ENCODE measurements around the gene TMC4. TPM values are rescaled to one million over a fixed set of nuclear protein-coding genes. Genes with fewer than 3 reads are reported as not detected.
"Not testable (repeated sequence)": the region's sequence is repeated elsewhere in the genome, so short reads cannot be mapped to it uniquely, and the experiment has no call there.

Gene TMC4, protein sequence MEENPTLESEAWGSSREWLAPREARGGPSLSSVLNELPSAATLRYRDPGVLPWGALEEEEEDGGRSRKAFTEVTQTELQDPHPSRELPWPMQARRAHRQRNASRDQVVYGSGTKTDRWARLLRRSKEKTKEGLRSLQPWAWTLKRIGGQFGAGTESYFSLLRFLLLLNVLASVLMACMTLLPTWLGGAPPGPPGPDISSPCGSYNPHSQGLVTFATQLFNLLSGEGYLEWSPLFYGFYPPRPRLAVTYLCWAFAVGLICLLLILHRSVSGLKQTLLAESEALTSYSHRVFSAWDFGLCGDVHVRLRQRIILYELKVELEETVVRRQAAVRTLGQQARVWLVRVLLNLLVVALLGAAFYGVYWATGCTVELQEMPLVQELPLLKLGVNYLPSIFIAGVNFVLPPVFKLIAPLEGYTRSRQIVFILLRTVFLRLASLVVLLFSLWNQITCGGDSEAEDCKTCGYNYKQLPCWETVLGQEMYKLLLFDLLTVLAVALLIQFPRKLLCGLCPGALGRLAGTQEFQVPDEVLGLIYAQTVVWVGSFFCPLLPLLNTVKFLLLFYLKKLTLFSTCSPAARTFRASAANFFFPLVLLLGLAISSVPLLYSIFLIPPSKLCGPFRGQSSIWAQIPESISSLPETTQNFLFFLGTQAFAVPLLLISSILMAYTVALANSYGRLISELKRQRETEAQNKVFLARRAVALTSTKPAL
- 1.1 TPM for total RNA-seq
- under 1 TPM in 3 of 4 donors, not detected in 1; 0.42 to 0.60 (median 0.49) TPM for polyA plus RNA-seq

DNA sequence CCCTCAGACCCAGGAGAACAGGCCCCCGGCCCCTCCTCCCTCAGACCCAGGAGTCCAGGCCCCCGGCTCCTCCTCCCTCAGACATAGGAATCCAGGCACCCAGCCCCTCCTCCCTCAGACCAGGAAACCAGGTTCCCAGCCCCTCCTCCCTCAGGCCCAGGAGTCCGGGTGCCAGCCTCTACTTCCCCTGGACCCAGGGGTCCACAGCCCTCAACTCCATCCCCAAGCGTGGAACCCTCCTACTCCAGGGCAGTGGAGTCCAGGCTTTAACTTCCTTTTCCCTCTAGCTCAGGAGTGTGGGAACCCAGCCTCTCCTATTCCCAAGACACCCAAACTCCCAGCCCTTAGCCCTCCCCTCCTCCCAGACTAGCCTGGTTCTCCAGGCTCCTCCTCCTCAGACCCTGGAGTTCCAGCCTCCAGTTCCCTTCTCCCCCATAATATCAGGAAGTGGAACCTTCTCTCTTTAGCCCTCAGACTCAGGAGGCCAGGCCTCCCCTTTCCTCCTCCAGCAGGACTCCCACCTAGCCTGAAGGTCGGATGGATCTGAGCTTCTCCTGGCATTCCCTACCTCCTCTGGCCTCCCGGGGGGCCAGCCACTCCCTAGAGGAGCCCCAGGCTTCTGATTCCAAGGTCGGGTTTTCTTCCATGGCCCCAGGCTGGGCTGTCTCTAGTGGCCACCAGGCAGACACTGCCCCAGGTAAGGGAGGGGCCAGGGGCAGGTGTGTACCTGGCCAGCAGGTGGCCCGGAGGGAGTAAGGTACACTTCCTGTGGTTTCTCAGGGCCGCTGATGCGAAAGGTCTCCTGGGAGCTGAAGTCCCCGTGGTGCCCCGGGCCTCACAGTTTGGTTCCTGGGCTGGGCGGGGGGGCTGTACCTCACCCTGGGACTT lies at the start of gene TMC4:
TSS of gene TMC4 (minus strand) at position 690 of the 888 bp plus-strand sequence. CDS start at position 647, 43 bp downstream.
- Mint-ChIP-seq H3K9me3 (no peaks in the 10 kb centered on the region), H3K27ac (no peak within 1 kb of the TSS)
- ATAC-seq (ENCODE audit: low read depth in 2 of 2) = no peak

DNA sequence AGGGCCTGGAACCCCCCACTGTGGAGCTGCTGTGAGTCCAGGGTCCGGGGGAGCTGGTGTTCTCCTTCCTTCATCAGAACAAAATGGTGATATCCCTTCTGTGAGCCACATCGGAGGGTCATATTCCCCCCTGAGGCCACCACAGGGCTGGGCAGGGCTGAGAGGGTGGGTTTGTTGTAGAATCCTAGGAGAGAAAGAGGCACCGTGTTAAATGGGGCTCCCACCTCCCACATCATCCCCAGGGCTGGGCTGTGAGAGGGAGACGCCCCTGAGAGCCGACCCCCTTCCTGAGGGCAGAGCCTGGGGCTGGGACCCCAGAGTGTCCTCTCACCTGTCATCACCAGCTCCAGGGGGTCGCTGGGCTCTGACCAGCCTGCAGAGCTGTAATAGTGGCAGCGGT lies 49.0 kb upstream of the TMC4 start:
- H3K36me3 ChIP-seq (ENCODE audit: control insufficient read depth, insufficient read depth, low read length); H3K27ac Mint-ChIP-seq; H3K27ac ChIP-seq (ENCODE audit: insufficient read depth, low read length, poor library complexity, severe bottlenecking); H3K4me3 Mint-ChIP-seq; H3K4me3 ChIP-seq (ENCODE audit: low read depth, low read length); DNase-seq; H3K36me3 Mint-ChIP-seq; H3K4me1 ChIP-seq (ENCODE audit: control insufficient read depth, insufficient read depth, low read length, poor library complexity, severe bottlenecking); H3K4me1 Mint-ChIP-seq; H3K9me3 ChIP-seq (ENCODE audit: control insufficient read depth in 2 of 2, low read length in 2 of 2); H3K27me3 Mint-ChIP-seq; H3K9me3 Mint-ChIP-seq; ATAC-seq (ENCODE audit: low read depth in 2 of 2); H3K27me3 ChIP-seq (ENCODE audit: control insufficient read depth, insufficient read depth, low read length): not testable (repeated sequence)

More for the DNA sequence above, at the start of gene TMC4:
- Mint-ChIP-seq H3K4me1 (peaks cover 0 to 11% (median 0%) of the 10 kb centered on the region in 4 donors), H3K4me3 (no peak within 1 kb of the TSS), H3K27me3 (peaks cover 4% of the 10 kb centered on the region), H3K36me3 (peaks cover 5% of the 10 kb centered on the region)
- H3K4me1 ChIP-seq (ENCODE audit: control insufficient read depth, insufficient read depth, low read length, poor library complexity, severe bottlenecking) = peaks cover 13% of the 10 kb centered on the region
- H3K27ac ChIP-seq (ENCODE audit: insufficient read depth, low read length, poor library complexity, severe bottlenecking) = no peak within 1 kb of the TSS
- H3K4me3 ChIP-seq (ENCODE audit: low read depth, low read length) = no peak within 1 kb of the TSS
- H3K36me3 ChIP-seq (ENCODE audit: control insufficient read depth, insufficient read depth, low read length) = no peaks in the 10 kb centered on the region
- no peaks in the 10 kb centered on the region for H3K27me3 ChIP-seq (ENCODE audit: control insufficient read depth, insufficient read depth, low read length)
- H3K9me3 ChIP-seq (ENCODE audit: control insufficient read depth in 2 of 2, low read length in 2 of 2) = no peaks in the 10 kb centered on the region
- DNase-seq = peak in 1 of 3 donors; percentile 34

DNA sequence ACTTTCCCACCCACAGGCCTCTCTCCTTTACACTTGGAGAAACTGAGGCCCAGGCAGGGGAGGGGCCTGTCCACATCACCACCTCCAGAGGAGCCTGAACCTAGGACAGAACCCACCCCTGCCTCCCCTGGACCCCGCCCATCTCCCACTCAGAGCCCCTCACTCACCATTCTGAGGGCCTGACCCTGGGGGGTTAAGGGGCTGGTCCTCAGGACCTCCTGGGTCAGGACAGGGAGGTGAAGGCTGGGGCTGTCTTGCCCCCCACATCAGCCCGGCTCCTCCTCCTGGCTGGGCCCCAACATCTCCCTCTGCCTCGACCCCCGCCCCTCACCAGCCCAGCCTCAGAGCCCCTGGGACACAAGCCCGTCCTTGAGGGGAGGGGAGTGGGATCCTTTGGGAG lies 46.7 kb upstream of the TMC4 start:
- not testable (repeated sequence) for H3K27me3 ChIP-seq (ENCODE audit: control insufficient read depth, insufficient read depth, low read length); DNase-seq; H3K36me3 Mint-ChIP-seq; H3K36me3 ChIP-seq (ENCODE audit: control insufficient read depth, insufficient read depth, low read length); H3K4me3 ChIP-seq (ENCODE audit: low read depth, low read length); H3K27me3 Mint-ChIP-seq; H3K9me3 Mint-ChIP-seq; H3K27ac ChIP-seq (ENCODE audit: insufficient read depth, low read length, poor library complexity, severe bottlenecking); ATAC-seq (ENCODE audit: low read depth in 2 of 2); H3K27ac Mint-ChIP-seq; H3K4me1 ChIP-seq (ENCODE audit: control insufficient read depth, insufficient read depth, low read length, poor library complexity, severe bottlenecking); H3K9me3 ChIP-seq (ENCODE audit: control insufficient read depth in 2 of 2, low read length in 2 of 2); H3K4me1 Mint-ChIP-seq; H3K4me3 Mint-ChIP-seq

DNA sequence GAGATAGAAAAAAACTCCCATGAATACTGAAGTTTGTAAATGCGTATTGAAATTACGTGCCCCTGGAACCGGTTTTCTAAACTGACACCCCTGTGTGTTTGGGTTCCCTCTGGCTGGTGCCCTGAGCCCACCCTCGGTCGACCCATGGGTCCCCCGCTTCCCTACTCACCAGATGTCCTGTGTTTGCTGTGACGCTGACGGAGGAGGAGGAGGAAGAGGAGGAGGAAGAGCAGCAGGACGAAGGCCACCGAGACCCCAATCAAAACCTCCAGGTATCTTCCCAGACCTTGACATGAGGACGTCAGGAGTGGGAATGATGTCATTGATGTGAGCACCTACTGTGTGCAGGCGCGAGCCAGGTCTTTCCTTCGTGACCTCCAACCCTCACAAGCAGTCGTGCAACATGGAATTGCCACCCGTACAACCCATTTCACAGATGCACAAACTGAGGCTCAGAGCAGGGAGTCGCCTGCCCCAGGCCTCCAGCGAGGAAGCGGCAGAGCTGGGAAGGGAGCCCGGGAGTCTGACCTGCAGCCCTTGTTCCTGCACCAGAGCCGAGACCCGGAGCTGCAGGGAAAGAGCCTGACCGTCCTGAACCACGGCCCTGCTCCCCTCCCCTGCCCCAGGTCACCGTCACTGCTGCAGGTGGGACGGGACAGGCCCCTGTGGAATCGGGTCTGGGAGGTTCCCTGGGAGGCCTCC lies 46.2 kb upstream of the TMC4 start:
- Mint-ChIP-seq H3K27ac (no peak overlapping the region), H3K9me3 (no peaks in the 10 kb centered on the region), H3K4me3 (no peak overlapping the region), H3K27me3 (no peaks in the 10 kb centered on the region), H3K36me3 (peaks cover 4% of the 10 kb centered on the region), H3K4me1 (peaks cover 0 to 3% (median under 1%) of the 10 kb centered on the region in 4 donors)
- Histone ChIP-seq H3K27me3 (ENCODE audit: control insufficient read depth, insufficient read depth, low read length) (no peaks in the 10 kb centered on the region), H3K4me3 (ENCODE audit: low read depth, low read length) (no peak overlapping the region), H3K9me3 (ENCODE audit: control insufficient read depth in 2 of 2, low read length in 2 of 2) (no peaks in the 10 kb centered on the region), H3K36me3 (ENCODE audit: control insufficient read depth, insufficient read depth, low read length) (no peaks in the 10 kb centered on the region), H3K27ac (ENCODE audit: insufficient read depth, low read length, poor library complexity, severe bottlenecking) (no peak overlapping the region), H3K4me1 (ENCODE audit: control insufficient read depth, insufficient read depth, low read length, poor library complexity, severe bottlenecking) (no peaks in the 10 kb centered on the region)
- no peak for DNase-seq
- no peak for ATAC-seq (ENCODE audit: low read depth in 2 of 2)

DNA sequence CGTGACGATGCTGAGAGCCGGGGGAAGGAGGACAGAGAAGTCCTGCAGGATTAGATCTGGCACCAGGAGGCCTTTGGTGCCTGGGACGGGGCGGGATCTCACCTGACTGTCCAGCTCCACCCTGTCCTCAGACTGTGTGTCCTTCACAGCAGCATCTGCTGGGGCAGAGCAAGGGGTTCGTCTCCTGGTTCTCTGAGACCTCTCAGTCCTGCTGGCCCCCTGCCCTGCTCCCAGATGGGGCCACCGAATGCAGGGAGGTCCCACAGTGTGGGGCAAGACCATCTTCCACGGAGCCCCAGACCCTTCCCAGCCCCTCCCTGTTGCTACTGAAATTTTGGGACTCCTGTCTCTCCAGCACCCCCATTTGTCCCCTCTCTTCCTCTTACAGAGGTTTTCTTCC lies 45.3 kb upstream of the TMC4 start:
- no peak overlapping the region for H3K27ac ChIP-seq (ENCODE audit: insufficient read depth, low read length, poor library complexity, severe bottlenecking)
- DNase-seq (no peak), ATAC-seq (ENCODE audit: low read depth in 2 of 2) (no peak)
- H3K4me3 ChIP-seq (ENCODE audit: low read depth, low read length) = no peak overlapping the region
- no peaks in the 10 kb centered on the region for H3K27me3 ChIP-seq (ENCODE audit: control insufficient read depth, insufficient read depth, low read length)
- Mint-ChIP-seq H3K27me3 (no peaks in the 10 kb centered on the region), H3K9me3 (no peaks in the 10 kb centered on the region), H3K27ac (no peak overlapping the region), H3K36me3 (peaks cover 5% of the 10 kb centered on the region), H3K4me3 (no peak overlapping the region), H3K4me1 (peaks cover 0 to 2% (median 2%) of the 10 kb centered on the region in 4 donors)
- no peaks in the 10 kb centered on the region for H3K4me1 ChIP-seq (ENCODE audit: control insufficient read depth, insufficient read depth, low read length, poor library complexity, severe bottlenecking)
- H3K36me3 ChIP-seq (ENCODE audit: control insufficient read depth, insufficient read depth, low read length) = no peaks in the 10 kb centered on the region
- no peaks in the 10 kb centered on the region for H3K9me3 ChIP-seq (ENCODE audit: control insufficient read depth in 2 of 2, low read length in 2 of 2)

DNA sequence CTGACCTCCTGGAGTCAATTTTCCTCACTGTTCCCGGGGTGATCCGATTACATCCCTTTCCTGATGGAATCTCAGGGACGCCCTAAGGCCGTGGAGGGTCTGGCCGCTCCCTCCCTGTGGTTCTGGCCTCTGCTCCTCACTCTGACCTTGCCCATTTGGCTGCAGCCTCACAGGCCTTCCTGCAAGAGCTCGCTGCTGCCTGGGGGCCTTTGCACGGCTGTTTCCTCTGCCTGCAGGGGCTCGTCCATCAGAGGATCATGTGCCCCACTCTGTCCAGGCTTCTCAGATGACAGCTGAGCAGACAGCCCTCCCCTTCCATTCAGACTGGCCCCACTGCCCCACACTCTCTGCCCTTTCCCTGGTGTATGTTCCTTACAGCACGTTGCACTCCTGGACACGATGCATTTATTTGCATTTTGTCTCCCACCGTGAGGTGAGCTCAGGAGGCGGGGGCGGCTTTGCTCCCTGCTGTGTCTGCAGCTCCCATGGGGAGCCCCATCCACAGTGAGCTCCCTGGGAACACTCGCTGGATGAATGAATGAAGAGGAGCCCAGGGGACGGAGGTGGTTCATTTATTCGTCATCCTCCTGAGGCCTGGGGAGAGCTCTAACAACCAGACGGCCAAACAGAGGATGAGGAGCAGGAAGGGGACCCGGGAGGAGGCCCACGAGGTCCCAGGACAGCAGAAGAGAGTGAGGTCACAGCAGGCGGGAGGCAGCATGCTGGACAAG lies 44.7 kb upstream of the TMC4 start:
- H3K36me3 Mint-ChIP-seq; H3K4me3 Mint-ChIP-seq; H3K9me3 ChIP-seq (ENCODE audit: control insufficient read depth in 2 of 2, low read length in 2 of 2); H3K36me3 ChIP-seq (ENCODE audit: control insufficient read depth, insufficient read depth, low read length); H3K27me3 Mint-ChIP-seq; H3K27ac Mint-ChIP-seq; ATAC-seq (ENCODE audit: low read depth in 2 of 2); H3K27ac ChIP-seq (ENCODE audit: insufficient read depth, low read length, poor library complexity, severe bottlenecking); H3K9me3 Mint-ChIP-seq; H3K27me3 ChIP-seq (ENCODE audit: control insufficient read depth, insufficient read depth, low read length); DNase-seq; H3K4me1 ChIP-seq (ENCODE audit: control insufficient read depth, insufficient read depth, low read length, poor library complexity, severe bottlenecking); H3K4me3 ChIP-seq (ENCODE audit: low read depth, low read length); H3K4me1 Mint-ChIP-seq: not testable (repeated sequence)

DNA sequence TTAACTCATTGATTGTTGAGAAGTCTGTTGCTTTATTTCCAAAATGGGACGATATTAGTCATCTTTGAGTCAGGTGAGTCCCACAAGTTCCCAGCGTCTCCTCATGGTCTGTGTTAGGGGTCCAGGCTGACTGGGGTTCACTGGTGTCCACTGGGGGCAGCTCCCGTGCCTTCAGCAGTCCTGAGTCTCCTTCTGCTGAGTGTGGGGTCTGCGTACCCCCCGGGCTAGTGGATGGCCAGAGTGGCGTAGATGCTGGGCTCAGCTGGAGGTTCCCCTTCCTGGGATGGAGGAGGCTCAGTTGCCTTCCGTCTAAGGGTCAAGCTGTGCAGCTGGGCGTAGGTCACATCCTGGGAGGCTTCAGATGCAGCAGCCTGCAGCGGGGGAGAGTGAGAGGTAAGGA lies 43.9 kb upstream of the TMC4 start:
- H3K27ac ChIP-seq (ENCODE audit: insufficient read depth, low read length, poor library complexity, severe bottlenecking) = no peak overlapping the region
- no peak overlapping the region for H3K4me3 ChIP-seq (ENCODE audit: low read depth, low read length)
- no peaks in the 10 kb centered on the region for H3K9me3 ChIP-seq (ENCODE audit: control insufficient read depth in 2 of 2, low read length in 2 of 2)
- no peaks in the 10 kb centered on the region for H3K27me3 ChIP-seq (ENCODE audit: control insufficient read depth, insufficient read depth, low read length)
- no peaks in the 10 kb centered on the region for H3K36me3 ChIP-seq (ENCODE audit: control insufficient read depth, insufficient read depth, low read length)
- Mint-ChIP-seq H3K4me1 (peaks cover 0 to 10% (median 1%) of the 10 kb centered on the region in 4 donors), H3K4me3 (no peak overlapping the region), H3K9me3 (no peaks in the 10 kb centered on the region), H3K27me3 (no peaks in the 10 kb centered on the region), H3K36me3 (peaks cover 8% of the 10 kb centered on the region), H3K27ac (no peak overlapping the region)
- DNase-seq (no peak), ATAC-seq (ENCODE audit: low read depth in 2 of 2) (no peak)
- H3K4me1 ChIP-seq (ENCODE audit: control insufficient read depth, insufficient read depth, low read length, poor library complexity, severe bottlenecking) = no peaks in the 10 kb centered on the region

Measured in CD4-positive, CD25-positive, alpha-beta regulatory T cell (primary cell).